Bronchial epithelial cell (primary cell): ENCODE results near the gene DPH5. TPM values are rescaled to one million over a fixed set of nuclear protein-coding genes. Genes with fewer than 3 reads are reported as not detected.
"Not testable (repeated sequence)": the region's sequence is repeated elsewhere in the genome, so short reads cannot be mapped to it uniquely, and the experiment has no call there.

ENCODE experiments used
- DNase-seq: peaks from one replicate; pipeline ENCODE4 v3.0.0-alpha.2; 2010; ENCODE audit warnings: low read depth
- FAIRE-seq: peaks from 2 replicates; lab custom pipeline; 2011; peaks lifted over from hg19 to GRCh38; lab: Jason Lieb, UNC
- H3K27me3 ChIP-seq: 2 replicates; pipeline ENCODE4 v1.5.1; 2011; ENCODE audit warnings: low read length; ENCODE audit not compliant: control insufficient read depth, insufficient read depth
- H3K36me3 ChIP-seq: 2 replicates; pipeline ENCODE4 v1.5.1; 2011; ENCODE audit warnings: low read length; ENCODE audit not compliant: control insufficient read depth, insufficient read depth
- H3K4me3 ChIP-seq: 2 replicates; pipeline ENCODE4 v1.5.1; 2011; ENCODE audit warnings: mild to moderate bottlenecking, low read depth, low read length, control low read depth
- CTCF ChIP-seq: IDR thresholded peaks from 2 replicates; pipeline ENCODE4 v1.5.1; 2011; ENCODE audit warnings: mild to moderate bottlenecking, moderate library complexity, low read length, control low read depth, inconsistent platforms; ENCODE audit not compliant: insufficient read depth, severe bottlenecking
- total RNA-seq: library from RNA; depleted of rRNA; stranded (reverse); fragments of >200 nt; gene quantifications from 2 replicates; pipeline ENCODE4 v1.2.1, GENCODE V29; 2014

The DPH5 gene
- total RNA-seq, 1 donor from 2014 or later = 42.4 TPM

DNA sequence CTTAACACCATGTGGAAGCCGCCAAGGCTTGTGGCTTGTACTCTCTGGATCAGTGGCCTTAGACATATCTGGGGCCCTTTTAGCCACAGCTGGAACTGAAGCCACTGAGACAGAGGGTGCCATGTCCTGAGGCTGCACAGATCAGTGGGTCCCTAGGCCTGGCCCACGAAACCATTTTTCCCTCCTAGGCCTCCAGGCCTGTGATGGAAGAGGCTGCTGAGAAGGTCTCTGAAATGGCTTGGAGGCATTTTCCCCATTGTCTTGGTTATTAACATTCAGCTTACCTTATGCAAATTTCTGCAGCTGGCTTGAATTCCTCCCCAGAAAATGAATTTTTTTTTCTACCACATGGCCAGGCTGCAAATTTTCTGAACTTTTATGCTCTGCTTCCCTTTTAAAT lies 15.1 kb upstream of the DPH5 start:
- no peak for TF ChIP-seq CTCF
- no peaks in the 10 kb centered on the region for H3K27me3 ChIP-seq
- no peak overlapping the region for H3K4me3 ChIP-seq
- peaks cover 3% of the 10 kb centered on the region for H3K36me3 ChIP-seq
- FAIRE-seq (no peak), DNase-seq (no peak)

DNA sequence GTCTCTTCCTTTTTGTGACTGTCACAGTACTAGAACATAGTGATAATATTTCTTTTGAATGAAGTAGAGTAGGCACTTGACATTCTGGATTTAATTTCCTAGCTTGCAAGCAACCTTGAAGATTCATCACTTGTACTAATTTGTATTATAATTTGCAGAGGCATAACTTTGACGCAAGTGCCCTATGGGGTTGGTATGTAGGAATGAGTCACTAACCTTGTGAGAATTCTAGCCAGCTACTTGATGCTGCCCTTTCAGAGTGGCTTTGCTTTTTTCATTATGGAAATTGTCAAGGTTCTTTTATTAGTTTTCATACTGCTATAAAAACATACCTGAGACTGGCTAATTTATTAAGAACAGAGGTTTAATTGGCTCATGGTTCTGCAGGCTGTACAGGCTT lies 13.7 kb upstream of the DPH5 start:
- H3K27me3 ChIP-seq = no peaks in the 10 kb centered on the region
- TF ChIP-seq CTCF = no peak
- no peak for DNase-seq
- H3K36me3 ChIP-seq = peaks cover 3% of the 10 kb centered on the region
- no peak for FAIRE-seq
- no peak overlapping the region for H3K4me3 ChIP-seq

GRCh38 chr1:101037316-101037715 lies 11.7 kb upstream of the DPH5 start:
- DNase-seq = no peak
- peaks cover 3% of the 10 kb centered on the region for H3K36me3 ChIP-seq
- no peak overlapping the region for H3K4me3 ChIP-seq
- no peak for TF ChIP-seq CTCF
- H3K27me3 ChIP-seq = no peaks in the 10 kb centered on the region
- FAIRE-seq = no peak

DNA sequence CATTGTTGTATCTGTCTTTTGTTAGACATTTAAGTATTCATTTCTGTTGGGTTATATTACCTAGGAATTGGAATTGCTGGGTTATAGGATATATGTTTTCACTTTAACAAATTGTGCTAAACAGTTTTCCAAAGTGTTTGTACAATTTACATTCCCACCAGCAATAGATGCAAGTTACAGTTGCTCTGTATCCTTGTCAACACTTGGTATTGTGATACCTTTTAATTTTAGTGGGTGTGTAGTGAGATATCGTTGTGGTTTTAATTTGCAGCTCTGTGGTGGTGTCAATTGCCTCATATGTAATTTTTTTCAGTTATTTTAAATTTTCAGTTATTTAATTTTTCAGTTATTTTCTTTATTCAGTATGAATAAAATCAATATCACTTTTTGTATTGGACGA lies 7.4 kb upstream of the DPH5 start:
- Histone ChIP-seq H3K27me3 (no peaks in the 10 kb centered on the region), H3K36me3 (no peaks in the 10 kb centered on the region), H3K4me3 (no peak overlapping the region)
- no peak for TF ChIP-seq CTCF
- FAIRE-seq (no peak), DNase-seq (no peak)

GRCh38 chr1:101032129-101032528 lies 6.5 kb upstream of the DPH5 start:
- FAIRE-seq, H3K36me3 ChIP-seq, H3K4me3 ChIP-seq, H3K27me3 ChIP-seq, DNase-seq: not testable (repeated sequence)

DNA sequence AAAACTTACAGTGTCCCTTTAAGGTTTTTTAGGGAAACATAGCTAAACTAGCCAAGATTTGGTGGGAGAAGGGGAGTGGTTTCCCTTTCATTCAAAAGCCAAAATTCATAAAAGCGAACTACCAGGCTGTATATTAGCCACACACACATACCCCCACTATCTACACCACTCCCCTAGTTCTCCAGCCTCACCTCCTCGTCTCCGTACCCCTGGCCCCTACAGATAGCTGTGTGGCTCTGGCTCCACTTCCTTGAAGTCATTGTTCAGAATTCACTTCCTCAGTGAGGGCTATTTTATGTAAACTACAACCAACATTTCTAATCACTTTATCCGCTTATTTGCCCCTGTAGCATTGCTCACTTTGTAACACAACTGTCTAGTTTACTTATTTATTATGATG lies 5.3 kb upstream of the DPH5 start:
- DNase-seq (no peak), FAIRE-seq (no peak)
- no peak overlapping the region for H3K4me3 ChIP-seq
- no peaks in the 10 kb centered on the region for H3K27me3 ChIP-seq
- no peak for TF ChIP-seq CTCF
- H3K36me3 ChIP-seq = no peaks in the 10 kb centered on the region

- Histone ChIP-seq H3K4me3 (no peak overlapping the region), H3K27me3 (no peaks in the 10 kb centered on the region), H3K36me3 (no peaks in the 10 kb centered on the region)
- FAIRE-seq (no peak), DNase-seq (no peak)
- no peak for TF ChIP-seq CTCF
Measured at GRCh38 chr1:101029184-101029583, 3.6 kb upstream of the DPH5 start.
